K562 (cell line): ENCODE measurements around the gene DUSP16.

Source experiments
- ATF6 ChIP-seq: sonication (generic); formaldehyde crosslinking; IDR thresholded peaks from 2 replicates; pipeline ENCODE4 v1.4.0; 2020; ENCODE audit warnings: mild to moderate bottlenecking, missing genetic modification reagents
- CBX5 ChIP-seq: IDR thresholded peaks from 2 replicates; pipeline ENCODE4 v1.6.1; 2014; ENCODE audit warnings: low read depth, borderline replicate concordance
- CTCF ChIP-seq, 3 experiments: IDR thresholded peaks in 2 of 3; conservative IDR thresholded peaks in 1 of 3; 2 replicates each; pipeline ENCODE4 v1.5.1; 2011 to 2012; ENCODE audit warnings: low read length in 3 of 3, mild to moderate bottlenecking in 3 of 3, control low read depth in 2 of 3, improper control_type of control experiment in 1 of 3, inconsistent platforms in 1 of 3, low read depth in 1 of 3, mixed read lengths in 1 of 3, moderate library complexity in 1 of 3; ENCODE audit not compliant: insufficient read depth in 2 of 3
- ETV6 ChIP-seq, 3 experiments: fragments of 150-350 bp in 1 of 3; sonication (generic) in 1 of 3; formaldehyde crosslinking in 1 of 3; IDR thresholded peaks; 2 replicates each; pipeline versions ENCODE4 v1.6.1 to v1.8.0; 2014 to 2022; ENCODE audit warnings: borderline replicate concordance in 2 of 3, low read depth in 2 of 3, antibody characterized with exemption in 1 of 3, low read length in 1 of 3, mild to moderate bottlenecking in 1 of 3, missing genetic modification reagents in 1 of 3
- EZH2 ChIP-seq: IDR thresholded peaks from 2 replicates; pipeline ENCODE4 v1.6.1; 2012; ENCODE audit warnings: low read depth, mild to moderate bottlenecking, inconsistent platforms, low read length, borderline replicate concordance
- FOXA1 ChIP-seq: fragments of 450-650 bp; IDR thresholded peaks from 2 replicates; pipeline ENCODE4 v1.6.1; 2016; ENCODE audit warnings: mild to moderate bottlenecking, borderline replicate concordance
- HBP1 ChIP-seq: fragments of 450-650 bp; formaldehyde crosslinking; IDR thresholded peaks from 2 replicates; pipeline ENCODE4 v1.4.0; 2022; ENCODE audit warnings: missing genetic modification characterization
- POLR2A ChIP-seq: fragments of 450-650 bp; conservative IDR thresholded peaks from 2 replicates; pipeline ENCODE4 v1.6.1; 2016
- SOX6 ChIP-seq: fragments of 450-650 bp; IDR thresholded peaks from 2 replicates; pipeline ENCODE4 v1.6.1; 2014; ENCODE audit warnings: mild to moderate bottlenecking
- TEAD4 ChIP-seq, 2 experiments: sonication (generic) in 1 of 2; formaldehyde crosslinking in 1 of 2; IDR thresholded peaks; 2 replicates each; pipeline versions ENCODE4 v1.6.1 to v1.8.0; 2012 to 2022; ENCODE audit warnings: borderline replicate concordance in 1 of 2, inconsistent platforms in 1 of 2, low read length in 1 of 2, mild to moderate bottlenecking in 1 of 2, missing genetic modification reagents in 1 of 2
- TRIM28 ChIP-seq: fragments of 450-650 bp; IDR thresholded peaks from 2 replicates; pipeline ENCODE4 v1.6.1; 2017

- TF ChIP-seq CTCF (IDR thresholded peaks at IDR 0.05 in 2 of 3, conservative IDR thresholded peaks at IDR 0.05 in 1 of 3; ENCODE audit: insufficient read depth in 2 of 3, low read depth in 1 of 3, low read length in 3 of 3) (no peak), CBX5 (no peak), ATF6 (CRISPR knock-in tag) (no peak), SOX6 (no peak), ETV6 (IDR thresholded peaks at IDR 0.05; ENCODE audit: borderline replicate concordance in 1 of 2, low read depth in 2 of 2, low read length in 1 of 2) (no peak), ETV6 (CRISPR knock-in tag; IDR thresholded peaks at IDR 0.05; ENCODE audit: borderline replicate concordance) (no peak), FOXA1 (no peak), TRIM28 (no peak), HBP1 (CRISPR knock-in tag) (no peak), EZH2 (no peak), POLR2A (no peak), TEAD4 (IDR thresholded peaks at IDR 0.05; ENCODE audit: low read length) (no peak), TEAD4 (CRISPR knock-in tag; IDR thresholded peaks at IDR 0.05; ENCODE audit: borderline replicate concordance) (no peak)
These were observed 746 bp upstream of the DUSP16 start for GRCh38 chr12:12563290-12563928.
